HG02571 (cell line): ENCODE measurements around the gene DAZL.
"Not testable (repeated sequence)": the region's sequence is repeated elsewhere in the genome, so short reads cannot be mapped to it uniquely, and the experiment has no call there.

ENCODE experiments used
- ATAC-seq: cut with Tn5 transposase; IDR thresholded peaks from one replicate; pipeline ENCODE4 v1.9.1; 2021; ENCODE audit warnings: mild to moderate bottlenecking, moderate library complexity; ENCODE audit not compliant: unreplicated experiment

DAZL gene

GRCh38 chr3:16604887-16605602 is at the start of gene DAZL:
TSS of gene DAZL (minus strand) at chr3:16605423. CDS start at chr3:16605205, 218 bp downstream.
- ATAC-seq = no peak

GRCh38 chr3:16654976-16655375 is 49.8 kb upstream of the DAZL start:
- no peak for ATAC-seq

GRCh38 chr3:16653712-16654111 is 48.5 kb upstream of the DAZL start:
- no peak for ATAC-seq

GRCh38 chr3:16647668-16648067 is 42.4 kb upstream of the DAZL start:
- ATAC-seq = no peak

GRCh38 chr3:16639806-16640205 is 34.6 kb upstream of the DAZL start:
- ATAC-seq = no peak

- ATAC-seq = no peak
Observed at GRCh38 chr3:16633948-16634347, 28.7 kb upstream of the DAZL start.

- no peak for ATAC-seq
Observed at GRCh38 chr3:16632395-16632794, 27.2 kb upstream of the DAZL start.

- no peak for ATAC-seq
Observed at GRCh38 chr3:16618721-16619120, 13.5 kb upstream of the DAZL start.

- not testable (repeated sequence) for ATAC-seq
Observed at GRCh38 chr3:16617155-16617554, 11.9 kb upstream of the DAZL start.

GRCh38 chr3:16616083-16616482 is 10.9 kb upstream of the DAZL start:
- no peak for ATAC-seq

- no peak for ATAC-seq
Observed at GRCh38 chr3:16614033-16615031, 9.1 kb upstream of the DAZL start.

GRCh38 chr3:16609927-16610580 is 4.8 kb upstream of the DAZL start:
- no peak for ATAC-seq

- no peak for ATAC-seq
Observed at GRCh38 chr3:16608816-16609215, 3.6 kb upstream of the DAZL start.

GRCh38 chr3:16607718-16608117 is 2.5 kb upstream of the DAZL start:
- ATAC-seq = no peak

- ATAC-seq = no peak
Observed at GRCh38 chr3:16606398-16606797, 1.2 kb upstream of the DAZL start.

- ATAC-seq = no peak
Observed at GRCh38 chr3:16605966-16606365, 743 bp upstream of the DAZL start.

GRCh38 chr3:16604433-16604832 is 790 bp downstream of the DAZL start:
- ATAC-seq = no peak

GRCh38 chr3:16601537-16602005 is 3.7 kb downstream of the DAZL start:
- ATAC-seq = no peak

- no peak for ATAC-seq
Observed at GRCh38 chr3:16600780-16601536, 4.3 kb downstream of the DAZL start.

- ATAC-seq = no peak
Observed at GRCh38 chr3:16599694-16600093, 5.5 kb downstream of the DAZL start.
